ENCODE measurements around the gene SULT1E1. TPM values are rescaled to one million over a fixed set of nuclear protein-coding genes. Genes with fewer than 3 reads are reported as not detected.

SULT1E1 gene
- total RNA-seq, 1 donor from 2014 or later = 121 TPM

DNA sequence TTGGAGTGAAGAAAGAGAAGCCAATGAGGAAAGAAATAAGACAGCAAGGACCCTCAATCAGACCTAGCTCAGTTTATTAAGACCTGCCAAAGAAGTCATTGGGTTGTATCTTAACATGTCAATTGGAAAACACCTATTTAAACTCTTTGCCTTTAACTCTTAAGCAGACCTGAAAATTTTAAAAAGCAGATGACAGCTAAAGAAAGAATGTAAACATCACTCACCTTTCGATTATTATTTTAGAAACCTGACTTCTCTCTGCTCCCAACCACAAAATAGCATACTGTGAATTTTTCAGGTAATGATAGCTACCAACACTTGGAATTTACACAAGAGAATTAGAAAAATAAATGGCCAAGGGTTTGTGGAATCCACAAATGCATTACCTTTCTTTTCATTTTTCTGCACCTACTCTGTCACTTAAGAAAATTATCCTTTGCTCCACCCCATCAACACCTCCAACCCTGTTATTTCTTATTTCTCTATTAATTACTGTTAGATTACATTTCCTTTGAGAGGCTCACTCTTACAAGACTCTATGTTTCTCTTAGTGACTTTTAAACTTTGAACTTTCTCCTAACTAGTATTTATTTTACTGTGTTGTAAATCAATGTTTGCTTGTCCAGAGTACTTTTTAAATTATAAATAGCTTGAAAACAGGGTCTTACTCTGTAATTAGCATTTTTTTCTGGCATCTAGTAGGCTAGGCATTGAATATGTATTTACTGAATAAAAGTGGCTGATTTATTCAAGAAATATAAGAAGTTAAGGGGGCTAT, 765 bp upstream of the SULT1E1 start:
- Mint-ChIP-seq H3K36me3 (peaks cover 4% of the 10 kb centered on the region), H3K9me3 (peaks cover 6% of the 10 kb centered on the region), H3K4me1 (peaks cover 10% of the 10 kb centered on the region), H3K4me3 (no peak overlapping the region), H3K27ac (no peak overlapping the region), H3K27me3 (ENCODE audit: low read depth) (no peaks in the 10 kb centered on the region)
- no peak for TF ChIP-seq CTCF (IDR thresholded peaks at IDR 0.05; ENCODE audit: unreplicated experiment)
- no peak for DNase-seq (ENCODE audit: low spot score in 2 of 2, unreplicated experiment in 2 of 2)

DNA sequence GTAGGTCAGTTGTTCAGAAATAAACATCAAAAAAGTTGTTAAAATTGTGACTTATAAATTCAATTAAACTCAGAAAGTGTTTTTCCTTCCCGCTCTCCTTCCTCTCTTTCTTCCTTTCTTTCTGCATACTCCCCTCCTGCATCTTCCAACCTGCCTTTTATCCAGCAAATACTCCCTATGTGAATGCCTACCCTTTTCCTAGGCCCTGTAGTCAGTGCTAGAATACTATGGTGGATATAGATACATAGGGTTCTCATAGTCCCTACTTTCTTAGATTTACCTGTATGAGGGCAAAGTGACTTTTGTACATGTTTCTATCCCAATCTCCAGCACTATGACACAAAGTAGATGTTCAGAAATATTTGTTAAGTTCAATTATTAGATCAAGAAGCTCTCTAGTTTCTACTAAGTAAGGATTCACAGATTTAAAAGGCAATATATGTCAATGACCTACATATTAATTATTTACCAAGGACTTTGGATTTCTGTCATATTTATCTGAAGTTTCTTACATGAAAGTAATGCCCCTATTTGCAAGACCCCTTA, 732 bp downstream of the SULT1E1 start:
- no peaks in the 10 kb centered on the region for H3K27me3 Mint-ChIP-seq (ENCODE audit: low read depth)
- H3K9me3 Mint-ChIP-seq = peaks cover 6% of the 10 kb centered on the region
- DNase-seq (ENCODE audit: low spot score in 2 of 2, unreplicated experiment in 2 of 2) = no peak
- H3K27ac Mint-ChIP-seq = no peak overlapping the region
- H3K4me3 Mint-ChIP-seq = no peak overlapping the region
- H3K36me3 Mint-ChIP-seq = peaks cover 4% of the 10 kb centered on the region
- no peak for TF ChIP-seq CTCF (IDR thresholded peaks at IDR 0.05; ENCODE audit: unreplicated experiment)
- peaks cover 12% of the 10 kb centered on the region for H3K4me1 Mint-ChIP-seq

DNA sequence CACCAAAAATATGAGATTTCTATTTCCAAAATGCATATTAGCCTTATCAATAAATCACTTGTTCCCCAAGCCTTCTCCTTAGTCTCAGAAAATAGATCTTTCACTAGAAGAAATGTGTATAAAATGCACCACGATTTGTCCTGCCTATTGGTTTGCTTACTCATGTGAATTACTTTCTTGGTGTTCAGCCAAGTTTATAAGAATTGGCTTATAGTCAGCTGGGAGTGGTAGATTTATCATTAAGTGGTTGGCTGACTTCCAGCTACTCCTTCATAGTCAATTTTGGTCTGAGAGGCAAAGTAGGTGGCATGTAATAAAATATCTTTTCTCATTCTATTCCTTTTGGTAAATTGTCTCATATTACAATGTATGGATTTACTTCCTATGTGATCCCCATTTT, 1.3 kb downstream of the SULT1E1 start:
- Mint-ChIP-seq H3K36me3 (peaks cover 4% of the 10 kb centered on the region), H3K27me3 (ENCODE audit: low read depth) (no peaks in the 10 kb centered on the region), H3K4me1 (peaks cover 12% of the 10 kb centered on the region), H3K9me3 (peaks cover 6% of the 10 kb centered on the region), H3K27ac (no peak overlapping the region), H3K4me3 (no peak overlapping the region)
- no peak for TF ChIP-seq CTCF (IDR thresholded peaks at IDR 0.05; ENCODE audit: unreplicated experiment)
- DNase-seq (ENCODE audit: low spot score in 2 of 2, unreplicated experiment in 2 of 2) = no peak

GRCh38 chr4:69855822-69856221, 4.1 kb downstream of the SULT1E1 start:
- peaks cover 21% of the 10 kb centered on the region for H3K36me3 Mint-ChIP-seq
- H3K4me1 Mint-ChIP-seq = peaks cover 12% of the 10 kb centered on the region
- peak overlapping the region; percentile 47 for H3K4me3 Mint-ChIP-seq
- no peak overlapping the region for H3K27ac Mint-ChIP-seq
- peaks cover 4% of the 10 kb centered on the region for H3K27me3 Mint-ChIP-seq (ENCODE audit: low read depth)
- peaks cover 6% of the 10 kb centered on the region for H3K9me3 Mint-ChIP-seq
- no peak for TF ChIP-seq CTCF (IDR thresholded peaks at IDR 0.05; ENCODE audit: unreplicated experiment)
- no peak for DNase-seq (ENCODE audit: low spot score in 2 of 2, unreplicated experiment in 2 of 2)

DNA sequence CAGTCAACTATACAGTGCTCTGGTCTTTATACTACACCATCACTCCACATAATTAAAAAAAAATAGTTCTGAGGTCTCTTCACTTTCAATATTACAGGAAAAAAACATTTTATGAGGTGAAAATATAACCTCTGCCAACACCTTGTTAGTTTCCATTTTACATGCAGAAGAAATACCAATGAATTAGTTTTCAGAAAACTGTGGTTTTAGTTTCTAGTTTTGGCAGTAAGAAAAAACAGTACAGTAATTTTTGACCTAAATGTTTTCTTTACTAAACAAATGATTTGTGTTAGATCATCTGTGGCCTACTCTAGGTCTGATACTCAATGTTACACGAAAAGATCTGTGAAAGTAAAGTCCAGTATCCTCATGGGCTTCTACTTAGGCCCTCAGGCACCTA, 10.0 kb downstream of the SULT1E1 start:
- TF ChIP-seq CTCF (IDR thresholded peaks at IDR 0.05; ENCODE audit: unreplicated experiment) = no peak
- Mint-ChIP-seq H3K4me3 (no peak overlapping the region), H3K4me1 (peaks cover 10% of the 10 kb centered on the region), H3K27ac (peak overlapping the region; percentile 5), H3K36me3 (peaks cover 18% of the 10 kb centered on the region), H3K27me3 (ENCODE audit: low read depth) (peaks cover 4% of the 10 kb centered on the region), H3K9me3 (peaks cover 6% of the 10 kb centered on the region)
- DNase-seq (ENCODE audit: low spot score in 2 of 2, unreplicated experiment in 2 of 2) = no peak

Measured in mesothelial cell of epicardium (in vitro differentiated cells).